Measurements from ENCODE around the gene AK4.

DNA sequence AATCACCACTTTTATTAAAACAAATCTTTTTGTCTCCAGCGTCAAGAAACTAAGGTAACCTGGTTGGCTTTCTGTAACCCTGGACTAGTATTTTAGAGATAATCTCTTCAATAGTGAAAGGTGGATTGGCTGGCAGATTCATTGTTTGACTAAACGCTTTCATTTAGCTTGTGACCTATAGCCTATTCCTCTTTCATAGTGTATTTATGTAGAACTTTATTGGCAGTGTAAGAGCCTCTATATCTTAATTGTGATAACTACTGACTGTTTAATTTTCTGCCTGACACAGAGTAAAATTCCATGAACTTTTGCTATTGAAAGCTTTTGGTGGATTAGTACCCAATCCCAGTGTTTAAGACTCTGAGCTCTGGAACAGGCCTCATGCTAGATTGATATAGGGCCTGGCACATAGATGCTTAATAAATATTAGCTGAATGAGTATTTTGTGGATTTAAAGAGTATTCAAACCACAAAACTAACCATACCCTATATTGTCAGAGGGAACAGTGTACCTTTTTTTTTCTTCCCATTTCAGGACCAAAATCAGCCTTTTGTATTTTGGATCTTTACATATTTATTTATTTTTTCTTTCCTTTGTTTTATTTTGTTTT is 34.8 kb downstream of the AK4 start:
- TF ChIP-seq, protein P1, sequence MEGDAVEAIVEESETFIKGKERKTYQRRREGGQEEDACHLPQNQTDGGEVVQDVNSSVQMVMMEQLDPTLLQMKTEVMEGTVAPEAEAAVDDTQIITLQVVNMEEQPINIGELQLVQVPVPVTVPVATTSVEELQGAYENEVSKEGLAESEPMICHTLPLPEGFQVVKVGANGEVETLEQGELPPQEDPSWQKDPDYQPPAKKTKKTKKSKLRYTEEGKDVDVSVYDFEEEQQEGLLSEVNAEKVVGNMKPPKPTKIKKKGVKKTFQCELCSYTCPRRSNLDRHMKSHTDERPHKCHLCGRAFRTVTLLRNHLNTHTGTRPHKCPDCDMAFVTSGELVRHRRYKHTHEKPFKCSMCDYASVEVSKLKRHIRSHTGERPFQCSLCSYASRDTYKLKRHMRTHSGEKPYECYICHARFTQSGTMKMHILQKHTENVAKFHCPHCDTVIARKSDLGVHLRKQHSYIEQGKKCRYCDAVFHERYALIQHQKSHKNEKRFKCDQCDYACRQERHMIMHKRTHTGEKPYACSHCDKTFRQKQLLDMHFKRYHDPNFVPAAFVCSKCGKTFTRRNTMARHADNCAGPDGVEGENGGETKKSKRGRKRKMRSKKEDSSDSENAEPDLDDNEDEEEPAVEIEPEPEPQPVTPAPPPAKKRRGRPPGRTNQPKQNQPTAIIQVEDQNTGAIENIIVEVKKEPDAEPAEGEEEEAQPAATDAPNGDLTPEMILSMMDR (IDR thresholded peaks at IDR 0.05) = no peak
- TF ChIP-seq POLR2A (IDR thresholded peaks at IDR 0.05) (no peak), EP300 (IDR thresholded peaks at IDR 0.05) (no peak), POLR2AphosphoS5 (IDR thresholded peaks at IDR 0.05) (no peak)

Measured in upper lobe of left lung (tissue), 4 donors.